C4-2B (cell line): ENCODE measurements around the gene TSSK2.

Source experiments
- CTCF ChIP-seq: fragments of 450-650 bp; conservative IDR thresholded peaks from 2 replicates; pipeline ENCODE4 v1.5.1; 2017; ENCODE audit warnings: mild to moderate bottlenecking
- ZFX ChIP-seq: fragments of 450-650 bp; IDR thresholded peaks from 2 replicates; pipeline ENCODE4 v1.6.1; 2017

- TF ChIP-seq CTCF (no peak), ZFX (no peak)
Observed at GRCh38 chr22:19166421-19166820, 35.3 kb downstream of the TSSK2 start.
